GM19025 (cell line): ENCODE measurements around the gene CYTH1.
A peak's percentile ranks its signal among the peaks of the same experiment; 100 is the strongest.

Source experiments
- ATAC-seq: cut with Tn5 transposase; IDR thresholded peaks from one replicate; pipeline ENCODE4 v1.9.1; 2021; ENCODE audit warnings: mild to moderate bottlenecking, low read depth, moderate library complexity; ENCODE audit not compliant: unreplicated experiment

The CYTH1 gene

DNA sequence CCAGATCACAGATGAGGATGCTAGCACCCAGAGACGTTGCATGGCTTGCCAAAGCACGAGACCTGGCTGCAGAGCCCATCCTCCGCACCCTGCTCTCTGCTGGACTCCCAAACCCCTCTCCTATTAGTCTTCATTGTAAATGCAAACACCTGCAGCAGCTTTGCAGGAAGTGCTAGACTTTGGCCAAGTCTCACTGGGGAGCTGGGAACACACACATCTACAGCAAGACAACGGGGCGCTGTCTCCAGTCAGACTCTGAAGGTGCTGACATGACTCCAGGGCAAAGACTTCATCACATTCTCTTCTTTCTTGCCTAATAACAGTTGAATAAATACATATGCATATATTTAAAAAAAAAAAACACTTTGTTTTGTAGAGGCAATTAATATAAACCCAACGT lies 43.8 kb downstream of the CYTH1 start:
- ATAC-seq, result no peak

- ATAC-seq, result no peak
Measured at GRCh38 chr17:78737332-78737731, 44.7 kb downstream of the CYTH1 start.

- peak; percentile 51 for ATAC-seq
Measured at GRCh38 chr17:78736526-78737079, 45.5 kb downstream of the CYTH1 start.

DNA sequence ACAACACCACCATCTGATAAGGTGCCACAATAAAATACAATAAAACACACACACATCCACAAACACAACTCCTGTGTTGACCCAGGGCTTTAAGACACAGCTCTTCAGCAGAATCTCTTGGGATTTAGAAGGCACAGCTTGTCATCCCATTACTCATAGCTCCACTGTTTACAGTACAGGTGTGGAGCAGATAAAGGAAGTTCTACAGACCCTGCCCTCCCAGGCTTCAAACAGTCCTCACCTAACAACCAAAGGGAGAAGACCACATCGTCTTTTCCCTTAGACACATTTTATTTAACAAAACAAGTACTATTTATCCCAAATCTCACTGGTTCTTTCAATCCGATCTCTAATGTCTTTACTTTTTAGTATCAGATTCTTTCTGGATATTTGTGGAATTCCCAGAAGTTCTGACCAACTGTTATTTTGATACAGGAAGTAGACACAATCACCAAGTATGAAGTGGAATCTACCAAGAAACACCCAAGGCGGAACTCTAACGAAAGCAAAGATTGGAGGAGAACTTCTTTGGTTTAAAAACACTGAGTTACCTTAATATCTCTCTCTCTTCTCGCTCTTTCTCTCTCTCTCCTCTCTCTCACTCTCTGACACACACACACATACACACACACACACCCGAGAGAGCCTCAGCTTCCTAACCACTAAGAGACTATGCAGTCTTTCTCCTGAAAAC lies 46.1 kb downstream of the CYTH1 start:
- no peak for ATAC-seq

DNA sequence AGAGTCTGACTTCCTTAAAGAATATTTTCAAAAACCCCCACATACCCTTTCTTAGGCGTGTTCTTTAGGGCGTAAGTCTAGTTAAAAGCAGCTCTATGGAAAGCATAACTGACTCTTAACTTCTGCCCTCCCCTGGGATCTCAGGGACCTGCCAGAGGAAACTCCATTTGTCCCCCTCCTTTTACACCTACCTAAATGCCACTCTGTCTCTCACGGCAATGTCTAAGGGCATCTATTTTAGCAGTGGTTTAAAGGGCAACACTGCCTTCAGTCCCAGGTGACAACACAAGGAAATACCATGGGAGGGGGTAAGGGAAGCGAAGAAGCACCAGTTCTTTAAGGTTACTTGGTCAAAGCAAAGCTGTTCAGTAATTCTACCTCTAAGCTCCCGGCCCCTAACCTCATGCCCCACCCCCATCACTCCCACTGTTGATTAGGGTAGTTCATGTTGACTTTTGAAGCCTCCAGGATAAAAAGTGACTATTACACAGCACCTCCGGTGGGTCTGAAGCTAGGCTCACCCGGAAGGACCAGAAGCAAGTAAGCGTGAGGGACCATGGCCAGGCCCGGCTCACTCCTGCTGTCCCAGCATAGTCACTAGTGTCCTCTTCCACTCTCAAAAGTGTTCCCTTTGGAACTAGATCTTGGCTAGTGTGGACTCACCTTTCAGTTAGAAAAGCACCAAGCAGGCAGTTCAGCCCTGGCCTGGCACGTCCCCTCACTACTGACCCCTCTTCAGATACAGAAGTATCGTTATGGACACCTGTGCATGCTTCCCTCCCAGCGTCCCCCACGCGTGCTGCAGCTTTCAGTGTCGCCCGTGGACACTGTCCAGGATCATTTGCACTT lies 47.1 kb downstream of the CYTH1 start:
- ATAC-seq, result no peak

GRCh38 chr17:78732354-78732753 lies 49.7 kb downstream of the CYTH1 start:
- no peak for ATAC-seq

DNA sequence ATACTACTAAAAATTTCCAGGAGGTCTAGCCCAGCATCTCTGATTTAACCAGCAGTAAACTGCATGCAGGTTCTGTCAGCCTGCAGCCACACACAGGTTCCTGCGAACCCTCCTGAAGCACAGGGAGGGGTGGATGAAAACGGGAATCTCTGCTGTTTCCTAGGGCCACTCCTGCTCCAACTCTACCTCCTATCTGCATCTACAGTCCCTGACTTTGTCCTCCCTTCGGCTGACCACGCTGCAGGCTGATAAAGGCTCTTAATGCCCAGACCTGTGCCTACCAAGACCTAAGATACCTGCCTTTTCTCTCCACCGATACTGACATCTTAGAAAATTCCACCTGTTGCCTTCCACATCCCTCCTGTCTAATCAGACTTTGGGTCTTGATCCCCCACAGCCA lies 50.2 kb downstream of the CYTH1 start:
- ATAC-seq, result no peak

DNA sequence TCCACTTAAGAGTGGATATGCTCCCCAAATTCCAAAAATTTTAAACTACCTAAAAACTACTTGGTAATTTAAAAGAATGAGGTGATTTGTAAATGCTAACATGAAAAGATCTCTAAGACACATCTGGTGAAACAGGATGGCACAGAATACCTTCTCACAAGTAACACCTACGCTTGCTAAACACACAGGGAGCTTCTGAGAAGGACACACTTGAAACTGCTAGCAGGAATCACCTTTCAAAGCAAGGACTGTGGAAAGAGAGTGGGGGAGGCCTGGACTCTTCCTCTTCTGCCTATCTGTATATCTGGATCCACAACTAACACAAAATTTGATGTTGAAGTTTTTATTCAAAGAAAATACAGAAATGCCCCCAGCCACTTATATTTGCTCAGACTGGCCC lies 52.4 kb downstream of the CYTH1 start:
- no peak for ATAC-seq

DNA sequence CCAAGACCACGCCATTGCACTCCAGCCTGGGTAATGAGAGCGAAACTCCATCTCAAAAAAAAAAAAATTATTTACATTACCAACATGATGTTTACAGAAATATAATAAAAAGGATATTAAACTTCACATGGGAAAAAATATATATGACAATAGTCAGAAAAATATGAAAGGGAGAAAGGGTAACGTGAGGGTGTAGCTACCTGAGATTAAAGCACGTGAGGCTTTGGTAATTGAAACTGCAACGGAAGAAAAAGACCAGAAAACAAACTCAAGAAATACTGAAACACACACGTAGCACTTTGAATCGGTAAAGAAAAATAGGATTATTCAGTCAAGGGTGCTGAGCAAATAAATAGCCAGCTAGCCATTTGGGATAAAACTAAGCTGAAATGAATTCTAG lies 53.6 kb downstream of the CYTH1 start:
- ATAC-seq, result no peak

GRCh38 chr17:78727476-78728229 lies 54.4 kb downstream of the CYTH1 start:
- no peak for ATAC-seq

DNA sequence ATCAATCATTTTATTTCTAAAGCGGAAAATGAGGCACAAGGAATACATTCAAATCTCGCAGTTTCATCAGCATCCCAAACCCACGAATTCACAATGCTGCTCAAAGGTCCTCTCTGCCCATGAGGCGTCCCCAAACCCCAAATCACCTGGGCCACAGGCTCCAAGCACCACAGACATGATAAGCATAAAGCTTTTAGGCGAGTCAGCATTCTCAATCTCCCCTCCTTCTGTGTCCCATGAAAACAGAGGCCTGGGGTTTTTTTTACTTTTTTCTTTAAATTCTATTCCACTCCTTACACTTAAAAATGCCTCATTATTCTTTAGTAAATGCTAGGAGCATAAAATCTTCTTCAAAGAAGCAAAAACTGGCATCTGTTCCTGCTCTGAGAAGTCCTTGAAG lies 55.0 kb downstream of the CYTH1 start:
- ATAC-seq, result no peak

GRCh38 chr17:78726513-78726912 lies 55.6 kb downstream of the CYTH1 start:
- no peak for ATAC-seq

DNA sequence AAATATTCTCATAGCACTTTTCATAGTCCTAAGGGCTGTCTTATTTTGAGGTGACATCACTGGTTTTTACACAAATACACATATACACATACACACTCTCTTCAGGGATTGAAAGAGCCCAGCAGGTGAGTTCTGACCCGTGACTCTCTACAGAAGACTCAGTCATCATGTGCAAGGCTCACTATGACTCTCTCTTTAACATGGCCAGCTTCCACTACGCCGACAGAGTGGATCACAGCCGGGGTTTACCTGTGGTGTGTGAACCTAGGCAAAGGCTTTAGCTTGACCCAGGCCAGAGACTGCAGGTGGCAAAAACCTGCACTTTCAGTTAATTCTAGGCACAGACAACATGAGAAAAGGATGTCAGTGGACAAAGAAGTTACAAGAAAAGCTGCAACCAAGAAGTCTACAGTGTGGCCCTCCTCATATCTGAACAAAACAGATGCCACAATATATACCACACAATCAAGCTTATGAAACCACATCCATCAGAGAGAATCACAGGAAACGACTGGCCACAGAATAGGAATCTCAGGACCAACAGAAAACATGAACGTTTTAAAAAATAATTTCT lies 56.5 kb downstream of the CYTH1 start:
- no peak for ATAC-seq

GRCh38 chr17:78724999-78725398 lies 57.1 kb downstream of the CYTH1 start:
- no peak for ATAC-seq

GRCh38 chr17:78724544-78724943 lies 57.5 kb downstream of the CYTH1 start:
- ATAC-seq, result no peak

- ATAC-seq, result no peak
Measured at GRCh38 chr17:78723957-78724356, 58.1 kb downstream of the CYTH1 start.

- no peak for ATAC-seq
Measured at GRCh38 chr17:78723001-78723796, 58.9 kb downstream of the CYTH1 start.

DNA sequence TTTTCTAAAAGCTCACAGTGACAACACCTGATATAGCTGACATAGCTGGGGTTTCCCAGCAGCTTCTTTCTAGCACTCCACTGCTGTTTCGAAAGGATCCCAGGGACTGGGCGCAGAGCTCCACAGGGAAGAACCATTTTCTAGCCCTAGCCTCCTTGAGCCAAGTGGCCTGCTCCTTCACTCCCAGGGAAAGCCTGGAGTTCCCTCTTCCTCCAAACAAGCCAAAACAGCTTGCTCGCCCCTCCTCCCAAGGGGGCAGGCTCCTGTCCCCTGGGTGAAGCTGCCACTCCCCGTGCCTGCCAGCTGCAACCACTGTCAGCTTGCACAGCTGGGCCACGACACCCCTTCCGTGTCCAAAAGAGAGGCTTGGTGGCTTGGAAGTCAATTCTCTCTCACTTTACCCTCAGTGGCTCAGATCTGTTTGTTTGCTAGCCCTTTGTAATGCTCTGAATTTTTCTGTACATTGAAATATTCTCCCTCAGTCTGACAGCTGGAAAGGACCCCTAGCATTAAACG lies 59.8 kb downstream of the CYTH1 start:
- ATAC-seq, result no peak

DNA sequence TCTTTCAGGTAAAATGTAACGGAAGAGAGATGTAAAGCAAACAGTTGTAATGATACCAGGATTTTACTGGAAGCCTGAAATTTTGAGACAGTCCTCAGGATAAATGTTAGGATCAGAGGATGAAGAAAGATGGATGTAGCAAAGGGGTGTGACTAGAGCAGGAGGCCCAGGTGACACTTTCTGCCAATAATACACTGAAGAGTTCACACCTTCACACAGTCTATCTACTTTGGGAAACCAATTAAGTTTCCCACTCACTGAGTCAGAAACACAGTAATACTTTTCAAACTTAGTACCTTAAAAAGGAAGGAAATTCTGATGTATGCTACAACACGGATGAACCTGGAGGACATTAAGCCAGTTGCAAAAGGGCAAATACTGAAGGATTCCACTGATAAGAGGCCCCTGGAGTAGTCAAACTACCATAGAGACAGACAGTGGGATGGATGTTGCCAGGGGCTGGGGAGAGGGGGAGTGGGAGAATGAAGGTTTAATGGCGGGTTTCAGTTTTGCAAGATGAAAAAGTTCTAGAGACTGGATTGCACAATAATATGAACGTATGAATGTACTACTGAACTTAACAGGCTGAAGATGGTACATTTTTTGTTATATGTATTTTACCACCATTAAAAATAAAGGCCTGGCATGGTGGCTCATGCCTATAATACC lies 62.3 kb downstream of the CYTH1 start:
- no peak for ATAC-seq
